Muscle layer of colon (tissue), 2 donors: Measurements from ENCODE around the gene TAP2.
"Not testable (repeated sequence)": the region's sequence is repeated elsewhere in the genome, so short reads cannot be mapped to it uniquely, and the experiment has no call there.

Experiments
- H3K27ac ChIP-seq: one replicate; pipeline ENCODE4 v1.7.0; 2013; ENCODE audit warnings: low read depth, mild to moderate bottlenecking, low read length, moderate library complexity
- H3K27me3 ChIP-seq, 2 donors: one replicate each; pipeline ENCODE4 v1.7.0; 2013; ENCODE audit warnings: low read length in 2 of 2, mild to moderate bottlenecking in 2 of 2; ENCODE audit not compliant: insufficient read depth in 2 of 2, control insufficient read depth in 1 of 2
- H3K36me3 ChIP-seq: one replicate; pipeline ENCODE4 v1.7.0; 2013; ENCODE audit warnings: mild to moderate bottlenecking, low read length; ENCODE audit not compliant: insufficient read depth
- H3K4me1 ChIP-seq: one replicate; pipeline ENCODE4 v1.7.0; 2013; ENCODE audit warnings: mild to moderate bottlenecking, low read length; ENCODE audit not compliant: insufficient read depth
- H3K4me3 ChIP-seq, 2 donors: one replicate each; pipeline ENCODE4 v1.7.0; 2013; ENCODE audit warnings: low read length in 2 of 2, low read depth in 1 of 2, mild to moderate bottlenecking in 1 of 2, moderate library complexity in 1 of 2
- H3K9ac ChIP-seq: one replicate; pipeline ENCODE4 v1.7.0; 2013; ENCODE audit warnings: low read length
- H3K9me3 ChIP-seq: one replicate; pipeline ENCODE4 v1.7.0; 2013; ENCODE audit warnings: mild to moderate bottlenecking, low read length
- donor health status: abdominal sarcoma.
- donor health status: Adenocarcinoma of cecum.

Gene TAP2

GRCh38 chr6:32838114-32838958, at the start of gene TAP2:
TAP2 (minus strand) TSS chr6:32838739; CDS start chr6:32838233, 506 bp downstream.
- H3K27ac ChIP-seq = peak within 1 kb of the TSS; percentile 80
- H3K36me3 ChIP-seq = peaks cover 37% of the 10 kb centered on the region
- no peaks in the 10 kb centered on the region for H3K27me3 ChIP-seq
- peak within 1 kb of the TSS; percentile 75 for H3K9ac ChIP-seq
- H3K4me1 ChIP-seq = peaks cover 20% of the 10 kb centered on the region
- peak within 1 kb of the TSS; percentile 43 to 80 for H3K4me3 ChIP-seq
- no peaks in the 10 kb centered on the region for H3K9me3 ChIP-seq

- Histone ChIP-seq H3K27me3 (no peaks in the 10 kb centered on the region), H3K27ac (no peak overlapping the region), H3K4me1 (peaks cover 21% of the 10 kb centered on the region)
Measured at GRCh38 chr6:32887616-32888015, 49.1 kb upstream of the TAP2 start.

GRCh38 chr6:32886681-32887383, 48.3 kb upstream of the TAP2 start:
- Histone ChIP-seq H3K4me1 (peaks cover 21% of the 10 kb centered on the region), H3K36me3 (no peaks in the 10 kb centered on the region), H3K9me3 (no peaks in the 10 kb centered on the region), H3K27me3 (no peaks in the 10 kb centered on the region), H3K9ac (no peak overlapping the region), H3K27ac (peak overlapping the region; percentile 6), H3K4me3 (no peak overlapping the region)

More at GRCh38 chr6:32887616-32888015, 49.1 kb upstream of the TAP2 start:
- no peak overlapping the region for H3K9ac ChIP-seq
- H3K4me3 ChIP-seq = no peak overlapping the region
- H3K36me3 ChIP-seq = no peaks in the 10 kb centered on the region
- H3K9me3 ChIP-seq = no peaks in the 10 kb centered on the region

GRCh38 chr6:32885698-32886286, 47.3 kb upstream of the TAP2 start:
- Histone ChIP-seq H3K4me1 (peaks cover 21% of the 10 kb centered on the region), H3K4me3 (no peak overlapping the region), H3K27ac (no peak overlapping the region), H3K36me3 (no peaks in the 10 kb centered on the region), H3K9me3 (no peaks in the 10 kb centered on the region), H3K9ac (no peak overlapping the region), H3K27me3 (no peaks in the 10 kb centered on the region)

GRCh38 chr6:32883789-32884188, 45.2 kb upstream of the TAP2 start:
- no peak overlapping the region for H3K9ac ChIP-seq
- no peak overlapping the region for H3K4me3 ChIP-seq
- H3K36me3 ChIP-seq = no peaks in the 10 kb centered on the region
- no peaks in the 10 kb centered on the region for H3K9me3 ChIP-seq
- no peak overlapping the region for H3K27ac ChIP-seq
- peaks cover 4 to 9% of the 10 kb centered on the region in 2 donors for H3K27me3 ChIP-seq
- H3K4me1 ChIP-seq = peaks cover 21% of the 10 kb centered on the region

GRCh38 chr6:32882879-32883250, 44.3 kb upstream of the TAP2 start:
- H3K4me3 ChIP-seq = no peak overlapping the region
- no peak overlapping the region for H3K9ac ChIP-seq
- no peak overlapping the region for H3K27ac ChIP-seq
- H3K9me3 ChIP-seq = no peaks in the 10 kb centered on the region
- H3K4me1 ChIP-seq = peaks cover 21% of the 10 kb centered on the region
- H3K36me3 ChIP-seq = no peaks in the 10 kb centered on the region
- H3K27me3 ChIP-seq = peaks cover 4 to 9% of the 10 kb centered on the region in 2 donors

- not testable (repeated sequence) for H3K9me3 ChIP-seq, H3K4me1 ChIP-seq, H3K4me3 ChIP-seq, H3K27me3 ChIP-seq, H3K36me3 ChIP-seq, H3K9ac ChIP-seq, H3K27ac ChIP-seq
Measured at GRCh38 chr6:32880962-32881361, 42.4 kb upstream of the TAP2 start.

- H3K4me1 ChIP-seq = no peaks in the 10 kb centered on the region
- H3K9me3 ChIP-seq = no peaks in the 10 kb centered on the region
- H3K27ac ChIP-seq = no peak overlapping the region
- no peak overlapping the region for H3K4me3 ChIP-seq
- no peaks in the 10 kb centered on the region for H3K36me3 ChIP-seq
- H3K27me3 ChIP-seq = peaks cover 4 to 9% of the 10 kb centered on the region in 2 donors
- no peak overlapping the region for H3K9ac ChIP-seq
Measured at GRCh38 chr6:32879691-32880090, 41.2 kb upstream of the TAP2 start.

- Histone ChIP-seq H3K27me3 (peaks cover 4 to 9% of the 10 kb centered on the region in 2 donors), H3K9me3 (no peaks in the 10 kb centered on the region), H3K36me3 (no peaks in the 10 kb centered on the region), H3K4me1 (no peaks in the 10 kb centered on the region), H3K4me3 (no peak overlapping the region), H3K9ac (no peak overlapping the region), H3K27ac (no peak overlapping the region)
Measured at GRCh38 chr6:32876603-32877002, 38.1 kb upstream of the TAP2 start.

- not testable (repeated sequence) for H3K36me3 ChIP-seq, H3K4me3 ChIP-seq, H3K4me1 ChIP-seq, H3K27me3 ChIP-seq, H3K9me3 ChIP-seq, H3K27ac ChIP-seq, H3K9ac ChIP-seq
Measured at GRCh38 chr6:32873947-32874346, 35.4 kb upstream of the TAP2 start.

GRCh38 chr6:32868257-32868788, 29.8 kb upstream of the TAP2 start:
- H3K36me3 ChIP-seq = no peaks in the 10 kb centered on the region
- H3K9me3 ChIP-seq = no peaks in the 10 kb centered on the region
- no peak overlapping the region for H3K27ac ChIP-seq
- H3K4me3 ChIP-seq = no peak overlapping the region
- H3K4me1 ChIP-seq = no peaks in the 10 kb centered on the region
- H3K27me3 ChIP-seq = no peaks in the 10 kb centered on the region
- no peak overlapping the region for H3K9ac ChIP-seq
